ENCODE measurements around the gene TTLL11.
A peak's percentile ranks its signal among the peaks of the same experiment; 100 is the strongest.
"Not testable (repeated sequence)": the region's sequence is repeated elsewhere in the genome, so short reads cannot be mapped to it uniquely, and the experiment has no call there.

TTLL11 gene

GRCh38 chr9:121998513-121999049 lies 94.5 kb downstream of the TTLL11 start:
- DNase-seq = no peak

- DNase-seq = no peak
Measured at GRCh38 chr9:121997791-121998190, 95.3 kb downstream of the TTLL11 start.

GRCh38 chr9:121996783-121997182 lies 96.3 kb downstream of the TTLL11 start:
- no peak for DNase-seq

- DNase-seq = no peak
Measured at GRCh38 chr9:121995997-121996396, 97.1 kb downstream of the TTLL11 start.

GRCh38 chr9:121992571-121993212 lies 100.4 kb downstream of the TTLL11 start:
- peak; percentile 20 to 55 for DNase-seq

GRCh38 chr9:121991307-121991661 lies 101.8 kb downstream of the TTLL11 start:
- DNase-seq = no peak

- no peak for DNase-seq
Measured at GRCh38 chr9:121990600-121991306, 102.4 kb downstream of the TTLL11 start.

GRCh38 chr9:121989010-121989409 lies 104.1 kb downstream of the TTLL11 start:
- no peak for DNase-seq

GRCh38 chr9:121987314-121987713 lies 105.8 kb downstream of the TTLL11 start:
- no peak for DNase-seq

- no peak for DNase-seq
Measured at GRCh38 chr9:121985792-121986494, 107.2 kb downstream of the TTLL11 start.

- DNase-seq = no peak
Measured at GRCh38 chr9:121984726-121985402, 108.2 kb downstream of the TTLL11 start.

GRCh38 chr9:121983736-121984135 lies 109.4 kb downstream of the TTLL11 start:
- DNase-seq = no peak

- DNase-seq = no peak
Measured at GRCh38 chr9:121981118-121981883, 111.8 kb downstream of the TTLL11 start.

GRCh38 chr9:121980665-121981064 lies 112.4 kb downstream of the TTLL11 start:
- not testable (repeated sequence) for DNase-seq

GRCh38 chr9:121979736-121980135 lies 113.4 kb downstream of the TTLL11 start:
- DNase-seq = no peak

- DNase-seq = no peak
Measured at GRCh38 chr9:121976751-121977150, 116.4 kb downstream of the TTLL11 start.

- no peak for DNase-seq
Measured at GRCh38 chr9:121975801-121976277, 117.3 kb downstream of the TTLL11 start.

- no peak for DNase-seq
Measured at GRCh38 chr9:121974421-121974820, 118.7 kb downstream of the TTLL11 start.

- DNase-seq = peak in 1 of 2 experiments; percentile 22
Measured at GRCh38 chr9:121972501-121972981, 120.6 kb downstream of the TTLL11 start.

GRCh38 chr9:121968056-121968455 lies 125.1 kb downstream of the TTLL11 start:
- DNase-seq = no peak

GRCh38 chr9:121966706-121967105 lies 126.4 kb downstream of the TTLL11 start:
- no peak for DNase-seq

- no peak for DNase-seq
Measured at GRCh38 chr9:121963528-121963995, 129.5 kb downstream of the TTLL11 start.

All from NCI-H187 (cell line).